DOHH2 (cell line): Measurements from ENCODE around the gene KCNG2.

ENCODE experiments used
- H3F3A ChIP-seq: fragments of 200-600 bp; sonication (generic), shearing (Covaris generic); 2 replicates; pipeline ENCODE4 v1.6.0; 2016; ENCODE audit warnings: antibody characterized with exemption, mild to moderate bottlenecking; ENCODE audit not compliant: control insufficient read depth, insufficient read depth
- H3K27ac ChIP-seq: fragments of 200-600 bp; sonication (generic); 2 replicates; pipeline ENCODE4 v1.5.1; 2014; ENCODE audit warnings: low read depth, mild to moderate bottlenecking, low read length, moderate library complexity
- H3K27me3 ChIP-seq: fragments of 200-600 bp; sonication (generic); 2 replicates; pipeline ENCODE4 v1.6.1; 2014; ENCODE audit warnings: mild to moderate bottlenecking, low read length, mixed read lengths; ENCODE audit not compliant: control insufficient read depth
- H3K36me3 ChIP-seq: fragments of 200-600 bp; sonication (generic); 2 replicates; pipeline ENCODE4 v1.6.1; 2014; ENCODE audit warnings: mild to moderate bottlenecking, low read length, moderate library complexity, mixed read lengths; ENCODE audit not compliant: control insufficient read depth
- H3K4me1 ChIP-seq: fragments of 200-600 bp; sonication (generic); 2 replicates; pipeline ENCODE4 v1.6.1; 2014; ENCODE audit warnings: mild to moderate bottlenecking, low read length, mixed read lengths; ENCODE audit not compliant: control insufficient read depth
- H3K4me2 ChIP-seq: fragments of 200-600 bp; sonication (generic); 2 replicates; pipeline ENCODE4 v1.6.0; 2014; ENCODE audit warnings: mild to moderate bottlenecking, low read length, moderate library complexity
- H3K4me3 ChIP-seq: fragments of 200-600 bp; sonication (generic); 2 replicates; pipeline ENCODE4 v1.5.1; 2014; ENCODE audit warnings: mild to moderate bottlenecking, low read length, mixed read lengths
- H3K79me2 ChIP-seq: fragments of 200-600 bp; sonication (generic); 2 replicates; pipeline ENCODE4 v1.6.1; 2014; ENCODE audit warnings: mild to moderate bottlenecking, low read length, mixed read lengths; ENCODE audit not compliant: control insufficient read depth
- H3K9me2 ChIP-seq: fragments of 200-600 bp; sonication (generic); replicated peaks from 2 replicates; pipeline ENCODE4 v1.6.1; 2014; ENCODE audit warnings: mild to moderate bottlenecking, low read length, mixed read lengths; ENCODE audit not compliant: control insufficient read depth
- H3K9me3 ChIP-seq: fragments of 200-600 bp; sonication (generic); 2 replicates; pipeline ENCODE4 v1.6.1; 2014; ENCODE audit warnings: antibody characterized with exemption, low read length, mixed read lengths; ENCODE audit not compliant: control insufficient read depth, insufficient read depth
- H4K20me1 ChIP-seq: fragments of 200-600 bp; sonication (generic); 2 replicates; pipeline ENCODE4 v1.6.0; 2014; ENCODE audit warnings: low read depth, mild to moderate bottlenecking, antibody characterized with exemption, low read length, moderate library complexity; ENCODE audit not compliant: control insufficient read depth, insufficient read depth
- EZH2phosphoT487 ChIP-seq: fragments of 200-600 bp; sonication (generic); IDR thresholded peaks from 2 replicates; pipeline ENCODE4 v1.6.1; 2017; ENCODE audit warnings: borderline replicate concordance, mild to moderate bottlenecking, antibody characterized with exemption, low read length, moderate library complexity, mixed read lengths
- TF ChIP-seq, protein P1 (sequence below): fragments of 200-600 bp; sonication (generic); IDR thresholded peaks from one replicate; pipeline ENCODE4 v1.5.1; 2014; ENCODE audit warnings: antibody characterized with exemption, mild to moderate bottlenecking, low read depth, low read length; ENCODE audit not compliant: poor library complexity, severe bottlenecking

KCNG2 gene

DNA sequence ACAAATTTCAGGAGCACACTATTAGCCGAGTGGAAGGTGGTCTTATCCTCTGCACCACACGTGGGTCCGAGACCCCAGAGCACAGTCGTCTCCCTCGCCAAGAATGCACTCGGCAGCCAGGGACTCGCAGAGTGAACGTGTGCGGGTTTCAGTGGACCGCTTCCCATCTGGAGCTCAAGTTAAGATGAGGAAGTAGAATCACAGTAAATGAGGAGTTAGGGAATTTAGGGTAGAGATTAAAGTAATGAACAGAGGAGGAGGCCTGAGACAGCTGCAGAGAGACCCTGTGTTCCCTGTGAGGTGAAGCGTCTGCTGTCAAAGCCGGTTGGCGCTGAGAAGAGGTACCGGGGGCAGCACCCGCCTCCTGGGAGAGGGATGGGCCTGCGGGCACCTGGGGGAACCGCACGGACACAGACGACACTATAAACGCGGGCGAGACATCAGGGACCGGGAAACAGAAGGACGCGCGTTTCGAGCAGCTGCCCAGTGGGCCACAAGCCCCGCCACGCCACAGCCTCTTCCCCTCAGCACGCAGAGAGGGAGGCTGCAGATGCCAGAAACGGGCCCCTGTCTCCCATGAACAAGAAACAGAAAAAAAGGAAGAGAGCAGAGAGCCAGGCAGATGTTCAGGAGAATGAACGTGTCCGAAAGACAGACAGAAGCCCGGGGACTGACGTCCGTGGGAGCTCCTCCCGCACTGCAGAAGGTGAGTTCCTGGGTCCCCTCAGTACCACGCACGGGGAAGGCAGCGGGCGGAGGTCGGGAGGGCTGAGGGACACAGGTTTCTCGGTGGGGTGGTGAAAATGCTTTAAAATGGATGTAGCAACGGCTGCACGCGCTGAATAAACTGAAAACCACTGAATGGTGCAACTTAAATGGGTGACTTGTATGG lies 5.4 kb upstream of the KCNG2 start:
- Histone ChIP-seq H3K4me3 (no peak overlapping the region), H3K9me3 (peaks cover 7% of the 10 kb centered on the region; the same call in 1 of the 2 replicates), H3K79me2 (no peaks in the 10 kb centered on the region), H3K27ac (no peak overlapping the region), H3K36me3 (no peaks in the 10 kb centered on the region), H3K4me2 (no peak overlapping the region), H3K4me1 (peaks cover 3% of the 10 kb centered on the region), H4K20me1 (no peaks in the 10 kb centered on the region), H3K27me3 (peaks cover 12% of the 10 kb centered on the region), H3K9me2 (no peaks in the 10 kb centered on the region), H3F3A (no peaks in the 10 kb centered on the region)
- TF ChIP-seq, protein P1, sequence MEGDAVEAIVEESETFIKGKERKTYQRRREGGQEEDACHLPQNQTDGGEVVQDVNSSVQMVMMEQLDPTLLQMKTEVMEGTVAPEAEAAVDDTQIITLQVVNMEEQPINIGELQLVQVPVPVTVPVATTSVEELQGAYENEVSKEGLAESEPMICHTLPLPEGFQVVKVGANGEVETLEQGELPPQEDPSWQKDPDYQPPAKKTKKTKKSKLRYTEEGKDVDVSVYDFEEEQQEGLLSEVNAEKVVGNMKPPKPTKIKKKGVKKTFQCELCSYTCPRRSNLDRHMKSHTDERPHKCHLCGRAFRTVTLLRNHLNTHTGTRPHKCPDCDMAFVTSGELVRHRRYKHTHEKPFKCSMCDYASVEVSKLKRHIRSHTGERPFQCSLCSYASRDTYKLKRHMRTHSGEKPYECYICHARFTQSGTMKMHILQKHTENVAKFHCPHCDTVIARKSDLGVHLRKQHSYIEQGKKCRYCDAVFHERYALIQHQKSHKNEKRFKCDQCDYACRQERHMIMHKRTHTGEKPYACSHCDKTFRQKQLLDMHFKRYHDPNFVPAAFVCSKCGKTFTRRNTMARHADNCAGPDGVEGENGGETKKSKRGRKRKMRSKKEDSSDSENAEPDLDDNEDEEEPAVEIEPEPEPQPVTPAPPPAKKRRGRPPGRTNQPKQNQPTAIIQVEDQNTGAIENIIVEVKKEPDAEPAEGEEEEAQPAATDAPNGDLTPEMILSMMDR: no peak
- TF ChIP-seq EZH2phosphoT487: no peak

DNA sequence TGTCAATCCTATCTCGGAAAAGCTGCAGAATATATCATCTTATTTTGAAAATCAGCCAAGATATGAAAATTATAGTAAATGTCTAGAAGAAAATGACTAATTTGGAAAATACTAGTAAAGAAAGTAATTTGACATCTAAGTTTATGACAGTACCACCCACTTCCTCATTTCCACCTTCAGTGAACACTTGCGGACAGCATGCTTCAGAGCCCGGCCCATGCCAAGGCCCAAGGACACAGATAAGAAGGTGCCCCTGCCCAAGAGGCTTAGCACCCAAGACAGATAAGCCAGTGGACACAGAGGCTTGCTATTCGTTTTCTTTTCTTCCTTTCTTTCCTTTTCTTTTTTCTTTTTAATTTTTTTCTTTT lies 4.8 kb upstream of the KCNG2 start:
- no peak overlapping the region for H3K4me3 ChIP-seq
- TF ChIP-seq EZH2phosphoT487: no peak
- TF ChIP-seq, protein P1: no peak
- no peak overlapping the region for H3K27ac ChIP-seq
- H4K20me1 ChIP-seq: no peaks in the 10 kb centered on the region
- H3K36me3 ChIP-seq: no peaks in the 10 kb centered on the region
- no peaks in the 10 kb centered on the region for H3F3A ChIP-seq
- peaks cover 7% of the 10 kb centered on the region; the same call in 1 of the 2 replicates for H3K9me3 ChIP-seq
- no peak overlapping the region for H3K4me2 ChIP-seq
- peaks cover 3% of the 10 kb centered on the region for H3K4me1 ChIP-seq
- H3K9me2 ChIP-seq: no peaks in the 10 kb centered on the region
- H3K27me3 ChIP-seq: peaks cover 14% of the 10 kb centered on the region
- H3K79me2 ChIP-seq: no peaks in the 10 kb centered on the region

DNA sequence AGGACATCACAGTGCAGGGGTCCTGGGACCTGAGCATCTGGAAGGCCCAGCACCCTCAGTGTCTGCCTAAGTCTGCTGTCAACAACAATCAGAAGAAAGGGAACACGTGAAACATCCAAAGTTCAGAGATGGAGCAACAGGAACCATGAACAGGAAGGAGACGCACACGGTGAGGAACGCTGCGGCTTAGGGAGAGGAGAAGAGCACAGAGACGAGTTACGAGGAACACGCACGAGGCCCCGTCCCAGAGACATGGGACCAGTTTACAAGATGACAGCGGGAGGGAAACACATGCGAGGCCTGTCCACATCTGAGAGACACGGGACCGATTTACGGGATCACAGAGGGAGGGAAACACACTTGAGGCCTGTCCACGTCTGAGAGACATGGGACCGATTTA lies 2.9 kb upstream of the KCNG2 start:
- no peak overlapping the region for H3K4me3 ChIP-seq
- no peak overlapping the region for H3K4me2 ChIP-seq
- H4K20me1 ChIP-seq: no peaks in the 10 kb centered on the region
- H3K79me2 ChIP-seq: no peaks in the 10 kb centered on the region
- no peaks in the 10 kb centered on the region for H3K9me3 ChIP-seq
- H3K27ac ChIP-seq: no peak overlapping the region
- H3K9me2 ChIP-seq: no peaks in the 10 kb centered on the region
- peaks cover 14% of the 10 kb centered on the region for H3K27me3 ChIP-seq
- no peaks in the 10 kb centered on the region for H3K36me3 ChIP-seq
- H3F3A ChIP-seq: no peaks in the 10 kb centered on the region
- peaks cover 13% of the 10 kb centered on the region for H3K4me1 ChIP-seq
- TF ChIP-seq, protein P1: no peak
- TF ChIP-seq EZH2phosphoT487: no peak
